Thyroid gland (tissue), 4 donors: ENCODE measurements around the gene AGTPBP1.

ENCODE experiments used
- POLR2A ChIP-seq, 2 donors: fragments of 450-650 bp; IDR thresholded peaks; one replicate each; pipeline ENCODE4 v1.6.1; 2017; ENCODE audit warnings: antibody characterized with exemption in 2 of 2, mild to moderate bottlenecking in 2 of 2, moderate library complexity in 1 of 2
- TF ChIP-seq, protein P1 (sequence below), 6 experiments: fragments of 200-600 bp in 3 of 6; fragments of 450-650 bp in 3 of 6; sonication (generic) in 3 of 6; IDR thresholded peaks; one replicate each; pipeline ENCODE4 v1.5.1; 2016 to 2019; ENCODE audit warnings: antibody characterized with exemption in 6 of 6, mild to moderate bottlenecking in 2 of 6, inconsistent platforms in 1 of 6, moderate library complexity in 1 of 6

DNA sequence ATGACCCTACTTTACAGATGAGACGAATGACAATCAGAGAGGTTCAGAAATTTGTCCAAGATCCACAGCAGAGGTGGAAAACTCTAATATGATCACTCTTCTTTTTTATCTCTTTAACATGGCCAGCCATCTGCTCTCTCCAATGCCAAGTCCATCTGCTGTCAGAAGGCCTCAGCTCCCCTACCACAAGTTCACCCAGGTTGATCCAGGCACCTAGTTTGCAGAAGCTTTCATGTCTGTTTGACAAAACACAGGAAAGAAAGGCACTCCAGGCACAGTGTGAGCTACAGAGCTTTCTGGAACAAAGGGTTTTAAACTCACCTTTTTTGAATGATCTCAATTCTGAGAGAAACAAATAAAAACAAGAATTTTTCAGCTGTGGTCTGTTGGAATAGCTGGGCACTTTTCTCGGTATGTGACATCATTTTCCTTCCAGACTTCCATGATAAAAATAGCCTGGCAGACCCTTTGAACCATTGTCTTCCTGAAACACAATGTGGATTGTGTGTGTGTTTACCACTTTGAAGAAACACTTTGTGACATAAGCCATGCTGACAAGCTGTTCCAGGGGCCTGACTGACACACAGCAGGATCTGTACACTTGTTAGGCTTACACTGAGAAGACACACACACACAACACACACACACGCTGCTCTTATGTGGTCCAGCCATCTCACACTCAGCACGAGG, 214.3 kb downstream of the AGTPBP1 start:
- TF ChIP-seq, protein P1, sequence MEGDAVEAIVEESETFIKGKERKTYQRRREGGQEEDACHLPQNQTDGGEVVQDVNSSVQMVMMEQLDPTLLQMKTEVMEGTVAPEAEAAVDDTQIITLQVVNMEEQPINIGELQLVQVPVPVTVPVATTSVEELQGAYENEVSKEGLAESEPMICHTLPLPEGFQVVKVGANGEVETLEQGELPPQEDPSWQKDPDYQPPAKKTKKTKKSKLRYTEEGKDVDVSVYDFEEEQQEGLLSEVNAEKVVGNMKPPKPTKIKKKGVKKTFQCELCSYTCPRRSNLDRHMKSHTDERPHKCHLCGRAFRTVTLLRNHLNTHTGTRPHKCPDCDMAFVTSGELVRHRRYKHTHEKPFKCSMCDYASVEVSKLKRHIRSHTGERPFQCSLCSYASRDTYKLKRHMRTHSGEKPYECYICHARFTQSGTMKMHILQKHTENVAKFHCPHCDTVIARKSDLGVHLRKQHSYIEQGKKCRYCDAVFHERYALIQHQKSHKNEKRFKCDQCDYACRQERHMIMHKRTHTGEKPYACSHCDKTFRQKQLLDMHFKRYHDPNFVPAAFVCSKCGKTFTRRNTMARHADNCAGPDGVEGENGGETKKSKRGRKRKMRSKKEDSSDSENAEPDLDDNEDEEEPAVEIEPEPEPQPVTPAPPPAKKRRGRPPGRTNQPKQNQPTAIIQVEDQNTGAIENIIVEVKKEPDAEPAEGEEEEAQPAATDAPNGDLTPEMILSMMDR (IDR thresholded peaks at IDR 0.05), result no peak
- TF ChIP-seq POLR2A (IDR thresholded peaks at IDR 0.05), result no peak
